HG03064 (cell line): Measurements from ENCODE around the gene SMAD9.

Experiments used
- ATAC-seq: cut with Tn5 transposase; IDR thresholded peaks from one replicate; pipeline ENCODE4 v1.9.1; 2021; ENCODE audit warnings: low read depth; ENCODE audit not compliant: unreplicated experiment

SMAD9 gene

DNA sequence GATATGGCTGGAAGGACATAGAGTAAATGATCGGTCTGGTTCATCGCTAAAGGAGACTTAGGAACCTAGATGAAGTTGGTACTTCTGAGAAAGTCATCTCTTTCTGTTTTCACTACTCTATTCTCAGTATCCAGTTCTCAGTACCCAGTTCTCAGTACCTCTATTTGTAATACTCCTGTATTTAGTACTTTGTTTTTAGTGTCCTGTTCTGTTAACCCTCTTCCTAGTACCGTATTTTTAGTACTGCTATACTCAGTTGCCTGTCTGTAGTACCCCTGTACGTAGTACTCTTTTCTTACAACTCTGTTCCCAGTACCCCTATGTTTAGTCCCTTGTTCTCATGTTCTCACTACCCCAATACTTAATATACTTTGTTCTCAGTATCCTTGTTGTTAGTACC lies 99.8 kb downstream of the SMAD9 start:
- peak; percentile 47 for ATAC-seq

DNA sequence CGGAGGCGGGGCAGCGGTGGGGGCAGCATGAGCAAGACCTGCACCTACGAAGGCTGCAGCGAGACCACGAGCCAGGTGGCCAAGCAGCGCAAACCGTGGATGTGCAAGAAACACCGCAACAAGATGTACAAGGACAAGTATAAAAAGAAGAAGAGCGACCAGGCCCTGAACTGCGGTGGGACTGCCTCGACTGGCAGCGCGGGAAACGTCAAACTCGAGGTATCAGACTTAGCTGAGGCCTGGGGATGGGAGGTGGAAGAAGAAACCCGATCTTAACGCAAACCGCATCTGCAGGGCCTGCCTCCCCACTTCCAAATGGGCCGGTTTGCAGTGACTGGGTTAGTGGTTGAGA lies 100.3 kb downstream of the SMAD9 start:
- peak; percentile 20 for ATAC-seq

DNA sequence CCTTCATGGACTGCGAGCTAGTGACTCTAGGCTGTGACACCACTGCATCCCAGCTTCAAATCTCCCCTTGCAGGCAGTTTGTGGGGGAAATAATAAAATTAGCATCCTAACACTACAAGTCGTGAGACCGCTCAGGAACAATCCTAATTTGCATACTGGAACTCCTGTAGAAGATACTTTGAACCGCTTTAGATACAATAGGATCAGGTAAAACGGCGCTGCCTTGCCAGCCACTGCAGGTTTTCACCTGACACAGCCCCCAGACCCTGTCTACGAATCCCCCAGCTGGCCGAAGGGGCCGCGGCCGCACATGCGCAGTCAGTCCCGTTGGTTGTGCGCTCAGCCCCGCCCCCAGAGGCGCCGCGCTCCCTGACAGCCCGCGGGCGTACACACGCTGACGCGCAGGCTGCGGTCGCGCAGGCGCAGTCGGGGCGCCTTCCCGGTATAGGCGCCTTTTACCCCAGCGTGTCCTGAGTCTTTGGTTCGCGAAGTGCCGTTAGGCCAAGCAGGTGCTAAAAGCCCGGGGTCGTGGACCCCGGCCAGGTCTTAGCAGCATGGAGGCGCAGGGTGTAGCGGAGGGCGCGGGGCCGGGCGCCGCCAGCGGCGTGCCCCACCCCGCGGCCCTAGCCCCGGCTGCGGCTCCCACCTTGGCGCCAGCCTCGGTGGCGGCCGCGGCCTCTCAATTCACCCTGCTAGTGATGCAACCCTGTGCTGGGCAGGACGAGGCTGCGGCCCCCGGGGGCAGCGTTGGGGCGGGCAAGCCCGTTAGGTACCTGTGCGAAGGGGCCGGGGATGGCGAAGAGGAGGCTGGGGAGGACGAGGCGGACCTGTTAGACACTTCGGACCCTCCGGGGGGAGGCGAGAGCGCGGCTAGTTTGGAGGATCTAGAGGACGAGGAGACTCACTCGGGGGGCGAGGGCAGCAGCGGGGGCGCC lies 101.0 kb downstream of the SMAD9 start, which contains the start of gene RFXAP:
TSS of gene RFXAP (plus strand) at position 419 of the 935 bp plus-strand sequence. CDS start at position 555, 136 bp downstream.
- peak; percentile 88 for ATAC-seq

DNA sequence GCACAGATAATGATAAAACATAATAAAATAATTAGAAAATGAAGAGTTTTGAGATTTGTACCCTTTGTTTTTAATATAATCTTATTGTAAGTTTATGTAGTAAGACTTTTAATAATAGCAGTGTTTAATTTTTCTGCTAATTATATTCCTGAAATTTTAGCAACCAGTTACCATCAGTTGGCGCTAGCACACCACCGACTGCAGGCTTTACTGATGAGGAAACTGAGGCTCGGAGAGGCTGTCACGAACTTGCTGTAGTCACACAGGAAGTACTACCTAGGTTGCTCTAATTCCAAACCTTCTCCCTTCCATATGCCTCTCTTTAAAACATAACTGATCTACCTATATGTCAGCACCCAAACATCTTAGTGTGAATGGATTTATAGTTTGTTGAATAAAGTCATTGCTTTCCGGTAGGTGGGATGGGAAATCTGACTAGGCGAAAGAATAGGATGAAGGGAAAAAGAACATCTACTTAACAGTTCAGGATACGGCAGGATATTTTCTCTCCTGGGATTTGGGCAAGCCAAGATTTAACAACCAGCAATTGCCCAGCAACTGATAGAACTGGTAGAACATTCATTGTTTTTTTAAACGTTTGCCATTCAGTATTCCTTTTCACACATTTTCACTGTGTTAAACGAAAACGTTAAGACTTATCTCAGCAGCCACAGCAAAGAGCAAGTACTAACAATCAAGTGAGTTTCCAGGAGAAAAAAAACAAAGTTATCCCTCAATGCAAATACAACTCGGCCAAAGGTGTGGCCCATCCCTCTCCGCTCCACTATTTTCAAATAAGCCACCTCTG lies 101.8 kb downstream of the SMAD9 start:
- no peak for ATAC-seq

DNA sequence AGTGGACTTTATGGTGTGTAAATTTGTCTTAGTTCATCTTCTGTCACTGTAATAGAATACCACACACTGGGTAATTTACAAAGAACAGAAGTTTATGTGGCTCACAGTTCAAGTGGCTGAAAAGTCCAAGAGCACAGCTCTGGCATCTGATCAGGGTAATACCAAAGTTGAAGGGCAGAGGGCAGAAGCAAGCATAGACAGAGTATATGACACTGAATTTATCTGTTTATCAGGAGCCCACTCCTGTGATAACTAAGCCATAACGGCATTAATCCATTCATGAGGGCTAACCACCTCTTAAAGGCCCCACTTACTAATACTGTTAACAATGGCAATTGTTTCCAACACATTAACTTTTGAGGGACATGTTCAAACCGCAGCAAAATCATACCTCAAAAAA lies 105.0 kb downstream of the SMAD9 start:
- no peak for ATAC-seq

DNA sequence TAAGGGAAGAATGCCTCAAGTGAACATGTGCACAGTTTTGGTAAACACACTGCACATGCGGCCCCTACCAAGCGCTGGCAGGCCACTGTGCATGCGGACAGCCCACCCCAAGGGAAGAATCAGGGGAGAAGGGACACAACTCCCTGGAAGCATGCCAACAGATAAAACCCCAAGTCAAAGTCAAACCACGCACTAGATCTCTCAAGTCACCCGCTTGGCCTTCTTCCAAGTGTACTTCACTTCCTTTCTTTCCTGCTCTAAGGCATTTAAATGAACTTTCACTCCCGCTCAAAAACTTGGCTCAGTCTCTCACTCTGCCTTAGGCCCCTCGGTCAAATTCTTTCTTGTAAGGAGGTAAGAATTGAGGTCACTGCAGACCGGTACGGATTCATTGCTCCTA lies 105.6 kb downstream of the SMAD9 start:
- no peak for ATAC-seq

DNA sequence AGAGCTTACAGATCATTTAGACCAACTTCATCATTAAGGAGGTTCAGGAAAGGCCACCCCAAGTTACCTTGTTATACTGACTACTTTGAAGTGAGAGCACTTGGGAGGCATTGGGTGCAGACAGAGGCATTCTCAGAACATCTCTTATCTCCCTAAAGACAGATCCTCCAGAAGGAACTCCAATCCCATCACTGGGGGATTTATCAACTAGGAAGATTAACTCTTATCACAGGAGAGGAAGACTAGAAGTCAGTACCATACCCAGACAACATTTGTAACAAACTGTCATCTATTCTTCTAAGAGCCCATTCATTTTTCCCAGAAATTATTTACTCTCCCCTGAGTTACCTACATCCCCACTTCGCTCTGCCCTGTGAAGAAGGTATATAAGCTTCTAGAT lies 106.8 kb downstream of the SMAD9 start:
- no peak for ATAC-seq

DNA sequence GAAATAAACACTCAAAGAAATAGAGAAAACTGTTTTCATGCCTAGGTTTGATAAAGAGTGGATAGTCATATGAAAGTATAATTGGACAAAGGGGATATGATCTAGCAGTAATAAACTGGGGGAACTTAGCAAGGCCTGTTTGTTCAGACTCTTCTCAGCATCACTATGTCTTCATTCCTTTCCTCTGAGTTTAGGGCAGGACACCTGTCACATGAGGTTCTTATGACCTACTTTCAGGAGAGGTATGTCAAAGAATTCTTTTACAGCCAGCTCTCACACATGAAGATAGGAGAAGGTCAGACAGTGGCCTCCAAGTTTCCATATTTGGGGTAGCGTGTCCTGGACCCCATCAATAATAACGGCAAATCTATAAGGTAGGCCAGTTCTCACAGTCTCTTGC lies 112.4 kb downstream of the SMAD9 start:
- ATAC-seq, result no peak

DNA sequence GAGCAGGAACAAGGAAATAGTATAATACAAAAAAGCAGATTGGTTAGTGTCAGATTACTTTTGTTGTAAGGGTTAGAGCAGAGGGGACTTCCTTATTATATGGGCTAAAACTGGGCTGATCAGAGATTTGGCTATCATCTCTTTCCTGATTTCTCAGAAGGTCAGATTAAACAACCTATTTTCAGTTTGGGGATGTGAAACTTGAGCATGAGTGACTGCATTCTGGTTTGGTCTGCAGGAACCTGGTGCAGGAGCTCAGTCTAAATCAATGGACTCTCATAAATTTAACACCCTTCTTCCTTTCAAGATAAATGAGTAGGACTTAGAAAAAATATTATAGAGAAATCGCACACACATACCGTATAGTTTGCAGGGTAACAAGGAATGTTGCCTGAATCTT lies 113.9 kb downstream of the SMAD9 start:
- ATAC-seq, result no peak

DNA sequence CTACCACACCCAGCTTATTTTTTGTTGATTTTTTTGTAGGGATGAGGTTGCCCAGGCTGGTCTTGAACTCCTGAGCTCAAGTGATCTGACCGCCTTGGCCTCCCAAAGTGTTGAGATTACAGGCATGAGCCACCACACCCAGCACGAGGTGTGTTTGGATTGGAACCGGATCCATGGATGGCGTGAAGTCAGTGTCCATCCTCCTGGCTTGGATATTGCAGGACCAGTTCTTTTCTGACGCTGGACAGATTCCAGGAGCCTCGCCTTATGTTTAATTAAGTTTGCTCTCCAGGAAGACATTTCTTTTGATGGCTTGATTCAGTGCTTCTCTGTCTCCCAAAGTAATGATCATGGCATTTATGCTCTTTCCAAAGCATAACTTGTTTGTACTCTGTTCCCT lies 115.5 kb downstream of the SMAD9 start:
- ATAC-seq, result no peak

DNA sequence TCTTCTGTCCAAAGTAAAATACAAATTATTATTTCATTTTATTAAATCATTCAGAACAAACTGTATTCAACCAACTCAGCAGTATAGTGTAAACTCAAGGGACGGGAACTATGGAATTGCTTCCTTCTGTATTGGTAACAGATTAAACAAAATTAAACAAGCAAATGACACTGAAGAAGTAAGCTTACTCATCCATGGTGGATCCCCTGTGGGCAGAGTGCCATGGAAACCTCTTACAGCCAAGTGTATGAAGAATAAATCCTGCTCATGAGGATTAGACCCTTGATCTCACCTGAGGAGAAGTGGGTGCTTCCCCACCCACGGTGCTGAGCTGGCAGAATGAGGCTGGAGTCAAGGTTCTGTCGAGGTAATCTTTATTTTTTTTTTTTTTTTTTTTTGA lies 119.0 kb downstream of the SMAD9 start:
- no peak for ATAC-seq

DNA sequence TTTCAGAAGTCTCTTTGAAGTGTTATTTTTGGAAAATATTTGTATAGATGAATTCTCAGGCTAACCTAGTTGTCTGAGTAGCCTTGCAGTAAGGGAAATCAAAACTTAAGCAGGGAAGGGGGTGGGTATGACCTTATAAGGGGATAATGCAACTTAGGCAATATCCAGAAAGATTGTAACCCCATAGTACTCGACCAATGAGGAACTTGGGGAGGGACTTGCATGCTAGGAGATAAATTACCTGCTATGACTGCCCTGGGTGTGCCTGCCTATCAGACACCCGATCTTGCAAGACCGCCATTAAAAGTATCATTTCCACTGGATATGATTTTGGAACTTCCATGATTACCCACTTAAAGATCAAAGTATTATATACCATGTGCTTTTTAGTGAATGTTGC lies 124.0 kb downstream of the SMAD9 start:
- no peak for ATAC-seq

DNA sequence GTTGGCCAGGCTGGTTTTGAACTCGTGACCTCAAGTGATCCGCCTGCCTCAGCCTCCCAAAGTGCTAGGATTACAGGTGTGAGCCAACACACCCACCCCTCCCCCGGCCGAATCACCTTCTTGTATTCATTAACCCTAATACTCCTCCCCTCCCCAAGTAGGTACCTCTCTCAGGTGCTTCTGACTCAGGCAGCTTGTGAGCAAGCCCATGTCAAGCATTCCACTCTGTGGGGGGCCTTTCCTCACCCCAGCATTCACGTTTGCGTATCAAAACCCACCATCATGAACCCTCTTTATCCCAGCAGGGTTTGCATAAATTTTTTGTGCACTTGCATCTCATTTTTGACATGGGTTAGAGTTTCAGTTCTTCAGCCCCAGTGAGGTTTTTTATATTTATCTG lies 124.6 kb downstream of the SMAD9 start:
- ATAC-seq, result no peak
